NCI-H748 treated with DMSO at 0.1 percent for 48 hours (cell line): ENCODE results near the gene RAD51AP2.
"Not testable (repeated sequence)": the region's sequence is repeated elsewhere in the genome, so short reads cannot be mapped to it uniquely, and the experiment has no call there.

Source experiments
- DNase-seq: peaks from one replicate; lab custom pipeline; 2025; lab: John Stamatoyannopoulos, UW

RAD51AP2 gene

DNA sequence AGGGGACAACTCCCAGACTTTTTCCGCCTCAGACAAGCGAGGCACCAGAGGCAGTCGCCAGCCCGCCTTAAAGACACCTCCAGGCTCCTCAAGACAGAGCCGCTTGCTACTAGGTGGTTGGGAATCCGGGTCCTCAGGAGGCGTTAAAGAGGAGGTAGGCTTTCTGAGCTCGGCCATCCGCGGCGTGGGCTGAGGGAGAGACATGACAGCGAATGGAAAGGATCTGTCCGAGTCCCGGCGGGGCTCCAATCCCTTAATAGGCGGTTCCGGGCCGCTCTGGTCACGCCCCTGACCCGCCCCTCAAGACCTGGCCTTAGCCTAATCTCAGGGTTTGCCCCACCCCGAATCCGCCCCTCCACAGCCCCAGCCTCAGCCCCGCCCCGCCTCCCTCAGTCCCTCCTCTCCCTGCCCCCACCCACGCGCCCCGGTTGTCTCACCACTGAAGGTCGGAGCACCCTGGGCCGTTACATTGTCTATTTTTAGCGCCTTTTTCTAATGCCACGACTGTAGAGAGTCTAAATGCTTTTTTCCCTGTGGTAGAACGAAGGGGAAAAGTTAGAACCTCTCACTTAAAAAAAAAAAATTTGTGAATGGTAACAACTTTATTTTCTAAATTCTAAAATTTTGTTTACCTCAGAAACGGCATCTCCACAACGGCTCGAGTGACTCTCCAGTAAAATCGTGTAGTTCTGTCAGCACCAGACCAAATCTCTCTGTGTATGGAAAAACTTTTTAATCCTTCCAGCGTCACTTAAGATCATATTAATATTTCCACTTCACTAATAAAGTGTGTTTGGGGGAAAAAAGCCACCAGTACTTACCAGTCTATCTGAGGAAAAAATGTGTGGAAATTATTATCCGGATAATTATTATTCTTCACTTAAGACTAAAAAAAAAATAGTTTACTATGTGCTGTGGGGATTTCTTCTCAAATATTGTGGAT lies at the start of gene RAD51AP2:
RAD51AP2 (minus strand) TSS at position 229 of the 943 bp plus-strand sequence; CDS start at position 204, 25 bp downstream.
- peak; percentile 50 for DNase-seq

DNA sequence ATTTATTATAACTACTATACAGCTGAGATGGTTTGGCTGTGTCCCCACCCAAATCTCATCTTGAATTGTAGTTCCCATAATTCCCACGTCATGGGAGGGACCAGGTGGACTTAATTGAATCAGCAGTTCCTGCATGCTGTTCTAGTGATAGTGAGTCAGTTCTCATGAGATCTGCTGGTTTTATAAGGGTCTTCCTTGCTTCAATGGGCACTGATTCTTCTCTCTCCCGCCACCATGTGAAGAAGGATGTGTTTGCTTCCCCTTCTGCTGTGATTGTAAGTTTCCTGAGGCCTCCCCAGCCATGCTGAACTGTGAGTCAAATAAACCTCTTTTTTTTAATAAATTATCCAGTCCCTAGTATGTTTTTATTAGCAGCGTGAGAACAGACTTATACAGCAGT lies 47.5 kb upstream of the RAD51AP2 start:
- not testable (repeated sequence) for DNase-seq

DNA sequence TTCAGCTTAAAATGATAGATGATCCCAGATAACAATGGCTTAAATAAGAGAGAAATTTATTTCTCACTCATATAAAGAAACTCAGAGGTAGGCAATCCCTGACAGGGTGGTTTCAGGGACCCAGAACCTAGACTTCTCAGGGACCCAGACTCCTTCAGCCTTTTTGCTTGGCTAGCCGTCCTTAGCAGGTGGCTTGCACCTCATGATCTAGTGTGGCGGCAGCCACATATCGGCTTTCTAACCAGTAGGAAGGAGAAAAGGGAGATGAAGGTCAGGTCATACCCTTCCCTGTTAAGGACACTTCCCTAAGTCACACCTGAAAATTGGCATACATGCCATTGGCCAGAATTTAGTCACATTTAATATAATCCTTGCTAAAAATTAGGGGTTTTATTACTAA lies 40.6 kb upstream of the RAD51AP2 start:
- DNase-seq = no peak

DNA sequence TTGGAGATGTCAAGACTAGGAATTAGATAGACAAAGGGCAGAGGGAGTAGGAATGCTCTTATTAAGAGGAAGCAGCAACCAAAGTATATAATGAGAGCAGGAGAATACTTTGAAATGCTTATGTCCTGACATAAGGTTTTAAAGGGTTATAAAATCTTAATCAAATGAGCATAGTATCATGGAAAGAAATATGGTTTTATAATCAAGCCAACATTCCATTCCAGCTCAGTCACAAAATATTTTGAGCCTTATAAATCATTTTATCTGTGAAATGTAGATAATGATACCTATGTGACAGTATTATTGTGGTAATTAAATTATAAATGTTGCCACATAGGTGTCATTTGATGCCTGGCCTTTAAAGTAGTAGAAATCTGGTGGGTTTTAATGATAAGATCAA lies 39.8 kb upstream of the RAD51AP2 start:
- DNase-seq = no peak

DNA sequence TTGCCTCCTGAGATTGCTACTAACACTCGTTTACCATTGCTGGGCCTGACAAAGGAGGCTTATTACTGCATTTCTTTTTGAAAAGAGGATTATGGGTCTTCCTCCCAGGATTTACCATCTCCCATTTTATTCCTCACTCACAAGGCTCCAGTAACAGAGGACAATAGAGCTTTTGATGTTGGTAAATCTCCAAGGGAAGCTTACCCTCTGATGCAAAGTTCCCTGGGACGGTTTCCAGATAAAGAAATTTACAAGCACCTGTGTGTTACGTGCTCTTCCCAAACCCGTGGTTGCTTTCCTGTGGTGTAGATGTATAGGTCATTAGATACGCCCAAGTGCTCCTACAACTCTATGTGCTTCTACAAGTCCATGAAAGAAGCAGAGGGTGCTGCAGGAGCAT lies 39.4 kb upstream of the RAD51AP2 start:
- no peak for DNase-seq

DNA sequence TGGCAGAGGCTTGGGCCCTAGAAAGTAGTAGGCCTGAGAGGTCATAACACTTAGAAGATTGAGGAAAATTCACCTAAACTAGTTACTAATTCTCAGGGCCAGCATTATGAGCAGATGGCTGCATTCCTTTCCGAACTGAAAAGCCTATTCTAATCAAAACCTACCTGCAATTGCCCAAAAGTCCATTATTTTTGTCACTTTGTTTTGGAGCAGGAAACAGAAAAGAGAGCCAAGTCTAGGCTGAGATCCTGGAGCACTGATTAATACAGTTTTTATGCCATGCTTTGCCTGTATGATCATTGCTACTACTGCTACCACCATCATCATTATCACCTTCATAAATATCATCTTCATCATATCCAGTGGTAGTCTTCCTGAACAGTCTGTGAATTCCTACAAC lies 36.9 kb upstream of the RAD51AP2 start:
- no peak for DNase-seq

DNA sequence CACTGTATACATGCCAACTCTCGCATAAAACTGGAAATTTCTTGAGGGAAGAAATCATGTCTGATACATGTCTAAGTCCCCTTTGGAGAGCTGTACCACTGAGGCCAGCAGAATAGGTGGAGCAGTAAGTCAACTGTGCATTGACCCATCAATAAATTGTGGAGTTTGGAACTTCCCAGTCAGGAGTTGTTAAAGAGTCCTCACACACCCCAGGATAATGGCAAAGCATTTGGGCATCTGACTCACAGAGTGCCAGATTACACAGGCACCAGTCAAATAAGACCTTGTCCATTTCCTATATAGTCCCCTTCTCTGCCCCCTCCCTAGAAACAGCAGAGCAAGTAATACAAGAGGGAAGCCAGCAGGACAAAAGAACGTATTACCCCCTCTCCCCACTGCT lies 32.7 kb upstream of the RAD51AP2 start:
- no peak for DNase-seq

DNA sequence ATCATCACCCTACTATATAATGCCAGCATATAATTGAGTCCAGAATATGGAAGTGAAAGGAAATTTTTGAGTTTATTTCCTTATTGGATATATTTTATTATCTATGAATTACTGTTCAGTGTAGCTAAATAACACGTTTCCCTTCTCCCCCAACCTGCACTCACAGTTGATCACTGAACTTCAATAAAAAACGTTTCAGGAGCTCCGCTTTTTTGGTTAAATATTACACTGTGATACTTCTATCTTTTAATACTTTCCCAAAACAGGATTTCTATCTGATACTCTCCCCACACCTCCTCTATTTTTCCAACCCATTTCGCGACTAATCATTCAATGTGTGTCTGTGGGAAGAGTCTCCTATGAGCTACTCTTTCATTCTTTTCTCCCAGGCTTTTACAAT lies 29.5 kb upstream of the RAD51AP2 start:
- no peak for DNase-seq

DNA sequence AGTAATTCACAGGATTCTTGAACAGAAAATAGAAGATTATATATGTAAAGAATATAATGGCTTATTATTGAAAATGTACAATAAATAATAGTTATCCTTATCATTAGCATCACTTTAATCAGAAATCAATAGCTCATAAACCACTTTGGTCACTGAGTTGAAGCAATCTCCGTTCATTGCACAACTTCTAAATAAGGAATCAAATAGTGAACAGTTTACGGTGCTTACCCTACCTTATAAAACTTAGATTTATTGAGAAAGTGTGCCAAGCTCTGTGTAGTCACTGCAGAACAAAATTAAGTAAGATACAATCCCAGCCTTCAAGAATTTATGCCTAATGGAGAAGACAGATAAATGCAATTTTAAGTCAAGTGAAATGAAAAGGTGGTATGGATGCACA lies 29.0 kb upstream of the RAD51AP2 start:
- no peak for DNase-seq

DNA sequence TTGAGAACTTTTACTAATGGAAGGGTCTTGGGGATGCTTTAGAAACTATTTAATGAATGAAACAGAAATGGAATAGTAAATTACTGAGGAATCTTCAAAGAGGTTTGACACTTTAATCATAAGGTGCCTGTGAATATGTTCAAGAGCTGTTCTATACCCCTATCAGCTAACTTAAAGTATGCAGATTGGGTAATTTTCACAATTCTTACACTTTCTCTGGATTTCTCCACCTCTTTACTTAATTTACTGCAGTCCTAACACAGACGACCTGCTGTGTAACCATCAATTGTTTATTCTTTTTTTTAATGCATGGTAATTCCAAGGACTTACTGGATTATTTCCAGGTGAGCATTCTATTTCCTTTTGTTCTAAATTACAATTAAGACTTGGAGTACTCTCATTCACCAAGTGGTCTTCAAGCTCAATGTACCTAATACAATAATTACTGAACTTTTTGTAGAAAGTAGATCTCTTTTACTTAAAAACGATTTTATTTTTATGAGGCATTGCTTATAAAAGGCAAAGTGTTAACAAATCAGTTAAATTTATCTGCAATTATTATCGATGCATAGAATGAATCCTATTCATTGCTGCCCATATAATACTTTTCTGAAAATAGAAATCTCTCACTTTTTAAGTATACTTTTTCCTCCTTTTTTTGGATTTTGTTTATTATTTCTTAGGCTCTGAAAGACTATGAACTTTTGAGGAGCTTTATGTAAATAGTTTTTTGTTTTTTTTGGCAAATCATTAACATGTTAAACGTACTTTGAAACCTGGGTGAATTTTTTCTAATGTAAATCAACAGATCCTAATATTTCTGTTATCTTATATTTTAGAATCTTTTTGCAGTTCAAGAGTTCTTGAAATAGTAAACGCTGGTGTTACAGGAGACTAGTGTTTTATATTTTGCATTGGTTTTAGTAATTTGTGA lies 27.7 kb upstream of the RAD51AP2 start:
- no peak for DNase-seq

DNA sequence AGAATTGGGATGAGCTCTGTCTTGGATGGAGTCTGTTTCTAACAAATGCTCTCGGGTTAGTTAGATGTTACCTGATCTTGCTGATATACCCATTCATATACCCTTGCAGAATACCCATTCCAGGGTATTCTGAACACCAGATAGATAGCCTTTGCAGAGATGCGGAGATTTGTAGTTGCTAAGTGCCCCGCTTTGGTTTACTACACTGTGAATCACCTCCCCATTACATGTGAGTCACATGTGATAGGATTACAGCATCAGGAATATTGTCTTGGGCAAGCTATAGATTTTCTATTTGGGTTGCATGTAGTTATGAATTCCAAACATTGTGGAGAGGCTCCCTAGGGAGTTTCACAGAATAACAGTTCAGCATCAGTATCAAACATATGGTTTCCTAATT lies 26.0 kb upstream of the RAD51AP2 start:
- no peak for DNase-seq

DNA sequence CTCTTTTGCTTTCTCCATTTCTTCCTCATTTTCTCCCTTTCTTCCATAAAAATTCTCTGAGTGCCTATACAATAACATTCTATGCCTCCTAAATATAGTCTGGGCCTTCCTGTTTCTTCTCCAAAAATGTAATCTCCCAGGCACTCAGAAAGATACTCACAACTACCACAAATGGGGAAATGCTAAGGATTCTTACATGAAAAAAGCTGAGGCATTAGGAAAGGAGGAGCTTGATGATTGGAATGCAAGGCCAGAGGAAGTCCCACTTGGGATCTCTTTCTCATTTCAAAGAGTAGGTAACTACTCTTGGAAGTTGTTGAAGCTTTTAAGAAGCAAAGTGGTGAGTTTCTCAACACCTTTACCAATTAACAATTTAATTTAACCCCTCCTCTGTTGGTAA lies 25.6 kb upstream of the RAD51AP2 start:
- no peak for DNase-seq

DNA sequence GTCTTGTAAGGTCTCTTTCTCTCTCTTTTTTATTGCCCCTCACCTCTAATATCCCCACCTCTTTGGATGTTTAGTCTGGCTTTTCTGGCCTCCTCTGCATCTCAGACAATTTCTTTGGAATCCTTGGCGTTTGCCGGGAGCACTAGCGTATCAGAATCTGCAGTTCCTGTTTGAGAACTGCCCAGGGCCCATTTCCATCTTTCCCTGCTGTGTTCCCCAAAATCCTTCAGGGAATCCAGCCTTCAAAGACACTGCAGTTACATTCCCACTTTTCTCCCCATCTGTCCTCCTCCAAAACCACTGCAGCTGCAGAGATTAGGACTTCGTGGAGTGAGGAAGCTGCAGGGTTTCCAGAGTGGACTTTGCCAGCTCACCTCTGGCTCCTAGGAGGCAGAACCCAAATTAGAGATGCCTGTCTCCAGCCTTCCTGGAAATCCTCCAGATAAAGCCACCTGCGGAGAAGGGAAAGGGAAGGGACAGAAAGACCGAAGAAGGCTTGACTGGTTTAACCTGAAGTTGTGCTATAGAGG lies 25.0 kb upstream of the RAD51AP2 start:
- DNase-seq = no peak

DNA sequence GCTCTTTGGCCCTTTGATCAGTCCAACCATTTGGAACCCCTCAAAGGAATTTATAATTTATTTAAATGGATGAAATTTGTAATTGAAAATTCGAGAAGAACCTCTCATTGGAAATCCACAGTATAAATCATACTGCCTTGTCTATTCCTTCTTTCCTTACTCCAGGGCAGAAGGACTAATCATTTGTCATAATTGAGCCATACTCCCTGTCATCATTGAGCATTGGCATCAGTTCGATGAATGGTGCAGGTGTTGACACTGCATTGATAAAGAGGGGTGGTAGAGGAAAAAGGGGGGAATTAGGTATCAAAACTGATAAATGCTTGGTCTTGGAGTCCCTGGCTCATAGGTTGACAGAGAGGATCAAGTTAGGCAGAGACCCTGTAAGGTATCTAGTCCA lies 24.2 kb upstream of the RAD51AP2 start:
- DNase-seq = no peak

DNA sequence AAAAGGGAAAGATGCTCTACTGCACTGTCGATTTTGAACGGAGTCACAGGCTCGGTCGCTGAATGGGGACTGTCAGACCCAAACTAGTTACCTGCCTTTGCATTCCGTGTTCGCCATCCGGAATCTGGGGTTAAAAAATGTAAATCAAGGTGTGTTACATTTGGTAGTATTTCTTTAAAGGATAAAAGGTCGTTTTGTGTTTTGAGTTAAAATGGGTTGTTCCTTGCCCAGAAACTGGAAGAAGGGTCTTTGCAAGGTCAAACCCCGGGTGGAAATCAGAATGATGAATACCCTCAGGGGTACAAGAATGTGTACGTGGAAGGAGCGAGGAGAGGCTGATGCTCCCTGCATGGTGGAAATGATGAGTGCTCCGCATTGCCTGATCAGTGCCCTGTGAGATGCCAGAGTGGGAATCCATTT lies 23.3 kb upstream of the RAD51AP2 start:
- DNase-seq = no peak

DNA sequence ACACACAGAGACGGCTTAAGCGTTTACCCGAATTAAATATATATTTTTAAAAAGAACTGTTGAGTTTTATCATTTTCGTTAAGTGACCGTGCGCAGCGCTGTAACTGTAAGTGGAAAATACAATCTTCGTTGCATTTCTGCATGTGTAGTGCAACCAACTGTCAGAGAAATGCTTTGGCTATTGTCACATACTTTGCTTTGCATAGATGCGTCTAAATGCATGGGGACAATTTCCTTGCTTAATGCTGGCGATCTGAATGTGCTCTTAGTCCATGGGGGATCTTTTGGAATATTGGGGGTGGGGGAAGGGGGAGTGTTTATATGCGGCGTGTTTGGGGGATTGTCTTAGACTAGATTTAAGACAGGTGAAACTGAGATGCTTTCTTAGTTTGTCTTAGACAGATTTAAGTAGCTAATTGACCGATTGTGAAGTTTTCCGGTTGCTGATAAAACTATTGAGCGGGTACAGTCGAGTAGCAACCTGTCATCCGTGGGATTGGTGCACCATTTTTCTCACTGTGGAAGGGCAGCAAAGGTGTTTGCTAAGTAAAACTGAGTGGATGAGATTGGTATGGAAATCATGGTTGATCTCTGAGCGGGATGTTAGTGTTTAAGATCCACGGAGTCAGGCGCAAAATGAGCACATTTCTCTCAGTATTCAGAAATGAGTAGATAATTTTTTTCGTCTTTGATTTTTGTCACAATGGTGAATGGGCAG lies 22.7 kb upstream of the RAD51AP2 start:
- no peak for DNase-seq

DNA sequence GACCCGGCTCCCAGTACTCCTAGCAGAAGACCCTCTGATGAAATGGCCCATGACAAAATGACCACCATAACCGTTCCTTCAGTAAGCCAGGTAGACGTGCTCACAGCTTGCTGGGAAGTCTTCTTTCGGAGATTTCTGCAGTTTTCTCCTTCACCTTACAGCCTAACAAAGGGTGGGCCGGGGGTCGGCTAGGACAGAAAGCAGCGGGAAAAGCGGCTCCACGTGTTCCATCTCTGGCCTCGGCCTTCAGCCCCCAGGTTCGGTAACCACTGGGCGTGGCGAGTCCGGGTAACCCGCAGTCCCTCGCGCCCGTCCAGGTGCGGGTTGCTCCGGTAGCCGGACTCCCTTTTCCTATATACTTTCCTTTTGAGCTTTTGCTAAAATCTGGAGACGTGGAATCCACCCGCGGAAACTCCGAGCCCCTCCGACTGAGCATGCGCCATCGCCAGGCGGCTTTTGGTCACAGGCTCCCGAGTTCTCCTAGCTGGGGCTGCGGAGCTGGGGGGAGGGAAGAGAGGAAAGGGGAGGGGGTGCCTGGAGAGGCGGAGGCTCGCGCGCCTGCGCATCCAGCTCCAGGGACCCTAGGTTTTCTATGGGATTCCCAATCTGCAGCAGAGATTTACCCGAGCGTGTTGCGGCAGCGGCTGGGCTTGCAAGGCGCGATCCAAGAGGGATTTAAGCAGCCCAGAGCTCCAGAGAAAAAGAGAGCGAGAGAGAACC lies 22.0 kb upstream of the RAD51AP2 start, which contains the start of gene VSNL1:
VSNL1 (plus strand) TSS at position 604 of the 720 bp plus-strand sequence. CDS start 51,379 bp downstream, outside the sequence.
- DNase-seq = peak; percentile 76

DNA sequence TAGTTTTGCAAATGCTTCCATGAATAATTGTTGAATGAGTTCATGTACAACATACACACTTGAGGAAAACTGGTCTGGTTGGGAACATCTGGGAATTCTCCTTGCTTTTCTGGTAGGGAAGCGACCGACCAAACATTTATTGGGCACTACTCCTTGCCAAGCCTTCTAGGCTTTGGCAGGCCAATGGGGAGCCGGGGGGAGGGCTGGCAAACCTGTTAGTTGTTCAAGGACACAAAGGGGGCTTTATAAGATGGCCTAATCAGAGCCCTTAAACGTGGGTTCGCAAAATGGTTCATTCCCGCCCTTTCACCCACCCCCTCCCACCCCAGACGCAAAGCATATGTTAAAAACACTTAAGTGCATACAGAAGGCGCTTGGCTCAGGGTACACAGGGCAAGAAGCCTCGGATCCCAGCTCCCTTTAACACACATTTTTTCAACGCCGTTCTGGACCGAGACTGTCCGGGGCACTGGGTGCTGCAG lies 21.4 kb upstream of the RAD51AP2 start:
- no peak for DNase-seq

DNA sequence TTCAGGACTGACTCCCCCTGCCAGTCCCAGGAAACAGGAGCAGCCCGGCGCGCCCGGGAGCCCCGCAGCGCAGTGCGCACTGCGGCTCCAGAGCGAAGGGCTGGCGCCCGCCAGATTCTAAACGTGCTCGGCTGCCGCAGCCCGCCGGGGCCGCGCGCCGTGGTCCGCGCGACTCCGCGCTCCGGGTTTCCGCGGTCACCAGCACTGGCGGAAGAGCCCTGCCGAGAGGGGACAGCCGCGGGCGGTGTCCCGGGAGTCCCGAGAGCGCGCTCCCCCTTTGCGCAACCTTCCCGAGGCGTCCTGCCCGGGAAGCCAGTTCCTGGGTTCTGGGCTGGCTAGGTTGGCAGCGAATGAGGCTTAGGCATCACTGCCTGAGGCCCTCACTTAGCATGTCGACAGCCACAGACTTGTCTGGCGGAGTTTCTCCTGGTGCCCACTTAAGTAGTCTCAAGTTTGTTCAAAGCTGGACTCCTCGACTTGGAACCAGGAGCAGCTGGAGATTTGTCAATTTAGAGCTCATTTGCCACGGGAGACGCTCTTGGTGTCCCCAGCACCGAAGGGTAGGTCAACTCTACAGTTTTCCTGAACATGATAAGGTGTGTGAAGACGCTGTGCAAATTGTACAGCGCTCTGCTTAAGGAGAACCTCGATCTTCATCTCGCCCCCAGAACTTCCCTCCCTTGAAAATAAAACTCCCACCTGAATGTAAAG lies 20.8 kb upstream of the RAD51AP2 start:
- peak; percentile 38 for DNase-seq
